Transverse colon (tissue), 3 donors: ENCODE measurements around the gene ZNF804A.

Source experiments
- CTCF ChIP-seq, 5 experiments: fragments of 200-600 bp in 3 of 5; fragments of 450-650 bp in 2 of 5; sonication (generic) in 3 of 5; IDR thresholded peaks; 1 replicate in 2 of 5; 2 replicates in 3 of 5; pipeline ENCODE4 v1.5.1; 2016 to 2017; ENCODE audit warnings: antibody characterized with exemption in 5 of 5, inconsistent platforms in 3 of 5, mild to moderate bottlenecking in 2 of 5, moderate library complexity in 1 of 5
- EP300 ChIP-seq: sonication (generic); formaldehyde crosslinking; IDR thresholded peaks from one replicate; pipeline ENCODE4 v1.6.1; 2017; ENCODE audit warnings: antibody characterized with exemption, low read depth
- POLR2A ChIP-seq: fragments of 450-650 bp; IDR thresholded peaks from one replicate; pipeline ENCODE4 v1.6.1; 2016; ENCODE audit warnings: antibody characterized with exemption, mild to moderate bottlenecking, moderate library complexity

- no peak for TF ChIP-seq CTCF (IDR thresholded peaks at IDR 0.05)
- TF ChIP-seq EP300, result no peak
- no peak for TF ChIP-seq POLR2A
These were observed 277.6 kb downstream of the ZNF804A start for GRCh38 chr2:184875911-184876310.
